GM18858 (cell line): ENCODE data around the gene ITIH4.

Experiments
- ATAC-seq: cut with Tn5 transposase; IDR thresholded peaks from one replicate; pipeline ENCODE4 v1.9.1; 2021; ENCODE audit not compliant: unreplicated experiment

Gene ITIH4

DNA sequence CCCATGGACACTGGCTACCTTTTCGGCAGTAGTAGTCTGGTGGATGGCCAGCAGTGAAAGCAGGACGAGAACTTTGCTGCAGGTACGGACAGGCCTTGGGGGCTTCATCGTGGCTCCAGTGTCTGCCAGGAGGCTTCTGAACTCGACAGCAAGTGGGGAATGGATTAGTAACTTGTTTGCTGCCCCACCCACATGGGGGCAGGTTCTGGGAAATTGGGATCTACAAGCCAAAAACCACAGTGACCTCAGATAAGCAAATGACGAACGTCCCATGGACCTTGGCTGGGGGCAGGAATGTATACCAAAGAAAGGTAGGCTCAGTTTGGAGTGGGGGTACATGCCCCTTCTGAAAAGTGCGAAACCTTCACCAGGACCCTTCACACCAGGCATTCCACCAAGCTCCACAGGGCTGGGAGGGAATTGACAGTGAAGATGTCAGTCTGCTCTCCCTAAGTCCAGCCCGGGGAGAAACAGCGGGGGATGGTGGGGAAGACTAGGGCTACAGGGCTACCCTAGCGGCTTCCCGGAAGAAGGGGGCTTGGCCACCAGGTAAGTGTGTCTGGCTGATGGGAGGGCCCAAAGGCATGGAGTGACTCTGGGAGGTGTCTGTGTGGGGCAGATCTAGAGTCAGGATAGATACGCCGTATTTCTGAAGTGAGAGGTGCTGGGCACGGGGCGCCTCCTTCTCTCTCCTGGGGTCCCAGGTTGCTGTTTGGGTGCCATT lies at the start of gene ITIH4:
Gene ITIH4 (minus strand): TSS at position 138 of the 724 bp plus-strand sequence. CDS start 30 bp downstream, at position 108.
- no peak for ATAC-seq

DNA sequence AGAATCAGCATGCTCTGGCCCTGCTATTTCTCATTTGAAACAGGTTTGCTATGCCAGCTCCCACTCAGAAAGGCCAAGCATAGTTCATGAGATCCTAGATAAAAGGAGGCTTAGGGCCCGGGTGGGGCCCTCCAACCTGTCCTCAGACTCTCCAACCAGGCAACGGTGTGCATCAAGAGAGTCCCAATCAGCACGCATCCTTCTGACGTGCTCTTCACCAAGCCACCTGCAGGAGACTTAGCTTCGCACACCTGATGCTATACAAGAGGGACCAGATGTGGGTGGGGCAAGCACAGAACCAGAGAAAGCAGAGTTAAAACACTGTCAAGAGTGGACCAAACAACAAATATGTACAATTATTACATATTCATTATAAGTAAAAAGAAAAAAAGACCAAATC lies 49.6 kb upstream of the ITIH4 start:
- no peak for ATAC-seq

DNA sequence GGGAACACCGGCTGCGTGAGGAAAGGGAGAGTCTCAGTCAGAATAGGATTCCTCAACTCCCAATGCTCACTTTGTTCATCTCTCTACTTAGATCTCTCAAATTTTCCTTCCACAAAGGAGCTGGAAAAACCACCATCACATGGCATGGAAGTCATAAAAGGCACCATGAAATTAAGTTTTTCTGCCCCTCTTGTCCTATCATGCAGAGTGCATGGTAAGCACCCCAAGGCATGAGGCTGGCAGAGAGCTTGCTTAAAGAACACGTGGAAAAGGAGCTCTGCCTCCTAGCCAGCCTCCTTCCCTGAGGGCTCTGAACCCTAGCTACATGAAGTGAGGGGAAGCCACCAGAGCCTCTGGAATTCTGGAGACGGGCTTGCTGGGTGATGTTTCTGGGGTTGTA lies 49.1 kb upstream of the ITIH4 start:
- no peak for ATAC-seq

DNA sequence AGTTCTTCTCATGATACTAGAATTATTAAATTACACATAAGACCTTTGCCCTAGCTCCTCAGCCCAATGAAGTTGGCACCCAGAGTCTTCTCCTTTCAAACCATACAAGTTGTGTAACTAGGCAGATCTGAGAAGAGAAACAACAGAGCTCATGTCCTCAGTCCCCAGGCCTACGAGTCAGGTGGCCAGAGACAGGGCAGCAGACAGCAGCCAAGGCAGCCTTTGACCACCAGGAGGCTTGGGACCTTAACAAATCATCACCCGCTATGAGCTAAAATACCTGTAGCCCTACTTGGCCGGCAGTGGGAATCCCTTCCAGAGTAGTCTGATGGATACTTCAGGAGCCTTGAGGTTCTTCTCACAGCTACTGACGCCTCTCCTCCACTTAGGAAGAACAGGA lies 48.6 kb upstream of the ITIH4 start:
- no peak for ATAC-seq

DNA sequence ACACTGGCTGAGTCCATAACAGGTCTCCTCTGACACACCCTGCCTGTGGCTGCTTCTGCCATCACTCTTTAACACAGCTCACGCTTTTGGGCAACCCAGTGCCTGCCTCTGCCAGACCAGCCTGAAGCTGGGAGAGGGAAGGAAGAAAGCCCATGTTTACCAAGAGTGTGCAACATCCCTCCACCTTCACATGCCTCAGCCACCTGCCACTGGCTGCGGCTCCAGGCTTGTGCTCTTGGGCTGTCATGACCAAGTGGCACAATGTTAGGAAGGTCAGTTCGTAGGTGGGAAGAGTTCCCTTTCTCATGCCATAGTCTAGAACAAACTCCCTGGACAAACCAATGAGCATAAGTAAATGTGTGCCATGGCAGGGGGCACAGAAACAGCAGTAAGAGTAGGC lies 46.6 kb upstream of the ITIH4 start:
- no peak for ATAC-seq

DNA sequence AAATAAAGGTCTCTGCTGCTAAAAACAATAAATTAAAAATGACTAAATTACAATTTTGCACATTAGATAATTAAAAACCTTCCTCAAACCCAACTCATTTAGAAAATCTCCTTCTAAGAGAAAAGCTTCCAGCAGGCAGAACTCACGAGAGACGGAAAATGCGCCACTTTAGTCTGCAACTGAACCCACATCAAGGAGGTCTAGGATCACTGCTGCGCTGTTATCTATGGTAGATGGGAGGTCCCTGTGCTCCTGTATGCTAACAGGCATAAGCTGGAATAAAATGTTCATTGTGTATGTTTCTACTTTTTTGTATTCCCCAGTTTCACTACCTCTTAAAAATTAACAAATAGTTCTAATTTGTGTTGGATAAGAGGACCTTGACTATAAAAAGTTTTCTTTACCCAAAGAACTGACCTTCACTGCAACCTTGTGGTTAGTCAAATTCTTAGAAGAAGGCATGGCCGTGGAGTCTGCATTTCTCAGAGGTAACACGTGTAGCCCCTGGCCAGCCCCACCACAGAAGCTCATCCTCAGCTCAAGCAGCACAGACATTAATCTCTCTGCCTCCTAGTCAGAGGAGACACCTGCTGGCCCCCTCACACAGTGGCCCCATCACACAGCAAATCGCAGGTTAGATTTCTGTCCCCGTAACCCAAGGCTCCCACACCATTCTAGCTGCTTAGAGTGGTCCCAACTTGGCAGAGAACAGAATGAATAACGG lies 44.6 kb upstream of the ITIH4 start:
- ATAC-seq = no peak

DNA sequence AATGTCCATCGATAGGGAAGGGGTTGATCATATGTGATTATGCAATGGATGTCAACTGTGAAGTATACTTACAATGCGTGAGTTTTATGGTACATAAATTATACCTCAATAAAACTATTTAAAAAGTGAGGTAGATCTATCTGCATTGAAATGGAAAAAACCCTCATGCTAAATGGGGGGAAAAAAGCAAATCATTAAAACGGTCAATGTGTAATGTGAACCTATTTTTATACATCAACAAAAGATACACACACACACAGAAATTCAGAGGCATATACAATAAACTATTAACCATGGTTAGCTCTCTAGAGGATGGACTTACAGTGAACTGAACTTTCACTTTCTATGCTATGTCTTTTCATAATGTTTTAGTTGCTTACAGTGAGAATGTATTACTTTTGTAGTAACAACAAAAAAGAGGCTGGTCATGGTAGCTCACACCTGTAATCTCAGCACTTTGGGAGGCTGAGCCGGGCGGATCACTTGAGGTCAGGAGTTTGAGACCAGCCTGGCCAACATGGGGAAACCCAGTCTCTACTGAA lies 43.8 kb upstream of the ITIH4 start:
- ATAC-seq = no peak

DNA sequence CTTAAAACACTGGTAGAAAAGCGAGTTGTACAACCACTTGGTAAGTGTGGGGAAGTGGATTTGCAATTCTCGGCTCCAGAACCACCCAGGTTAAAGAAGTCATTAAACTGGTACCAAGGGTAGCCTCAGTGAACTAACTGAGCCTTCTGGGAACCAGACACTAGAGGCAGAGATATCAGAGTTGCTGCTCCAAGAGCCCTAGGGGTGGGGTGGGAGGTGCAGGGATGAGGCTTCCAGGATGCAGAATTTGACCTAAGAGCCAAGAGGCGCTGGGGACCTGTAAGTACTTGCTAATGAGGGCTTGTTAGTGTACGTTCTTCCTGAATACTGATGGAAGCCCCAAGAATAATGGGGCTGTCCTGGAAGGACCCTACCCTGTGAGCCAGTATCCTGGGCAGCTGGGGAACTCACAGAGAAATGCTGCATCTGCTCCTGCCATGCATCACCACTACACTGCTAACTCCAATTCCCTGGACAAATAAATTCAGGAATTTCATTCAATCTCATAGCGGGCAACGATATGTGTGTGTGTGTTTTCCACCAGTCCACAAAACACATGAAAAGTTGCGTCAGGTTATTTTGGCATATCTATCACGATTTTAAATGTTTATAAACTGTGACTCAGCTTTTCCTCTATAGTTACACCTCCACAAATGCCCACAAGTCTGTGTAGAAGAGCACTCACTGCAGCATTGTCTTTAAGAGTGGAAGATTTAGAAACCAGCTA lies 43.1 kb upstream of the ITIH4 start:
- ATAC-seq = no peak

DNA sequence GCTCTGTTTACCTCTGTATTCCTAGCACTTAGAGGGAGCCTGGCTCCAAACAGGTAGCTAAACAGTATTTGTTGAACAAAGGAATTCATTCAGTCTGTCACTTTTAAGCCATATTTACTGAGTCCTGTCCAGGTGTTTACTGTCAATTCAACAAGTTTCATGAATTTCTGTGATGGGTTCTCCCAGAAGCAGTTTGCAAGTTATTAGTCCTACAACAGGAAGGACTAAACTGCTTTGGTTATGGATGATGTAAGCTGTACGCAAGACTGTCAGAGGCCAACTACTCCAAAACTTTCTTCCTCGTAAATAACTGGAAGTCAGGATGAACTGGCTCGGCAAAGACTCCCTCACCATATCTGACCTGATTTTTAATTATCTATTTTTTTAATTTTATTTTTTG lies 41.8 kb upstream of the ITIH4 start:
- ATAC-seq = no peak

DNA sequence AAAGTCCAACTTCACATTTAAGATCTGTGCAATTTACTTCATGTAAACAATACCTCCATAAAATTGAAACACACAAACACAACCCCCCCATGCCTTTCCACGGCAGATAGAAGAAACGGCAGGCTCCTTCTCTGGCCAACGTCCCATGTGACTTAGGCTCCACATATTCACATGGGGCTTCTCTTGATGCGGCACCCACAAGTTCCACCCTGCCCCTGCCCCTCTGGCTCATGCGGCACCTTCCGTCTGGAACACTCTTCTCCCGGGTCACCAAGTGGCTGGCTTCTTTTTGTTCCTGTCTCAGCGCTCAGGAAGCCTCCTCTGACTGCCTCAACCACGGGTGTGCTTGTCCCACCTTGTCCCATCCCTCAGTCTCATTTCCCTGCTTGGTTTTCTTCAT lies 41.3 kb upstream of the ITIH4 start:
- no peak for ATAC-seq

DNA sequence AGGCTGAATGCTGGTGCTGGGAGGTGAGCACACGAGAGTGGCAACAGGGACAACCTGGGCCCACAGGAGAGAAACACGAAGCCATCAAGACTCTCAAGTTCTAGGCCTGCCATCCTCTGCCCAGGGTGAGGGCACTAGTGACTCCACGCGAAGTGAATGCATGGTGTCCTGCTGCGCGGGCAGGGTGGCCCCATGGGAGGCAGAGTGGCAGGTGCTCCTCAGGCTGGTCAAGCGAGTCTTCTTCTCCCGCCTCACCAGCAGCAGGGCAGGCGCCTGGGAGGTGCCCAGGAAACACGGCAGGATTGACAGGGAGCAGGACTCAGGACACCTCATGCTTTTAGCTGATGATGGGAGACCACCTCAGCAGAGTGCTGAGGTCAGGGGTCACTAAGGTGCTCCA lies 40.0 kb upstream of the ITIH4 start:
- ATAC-seq = no peak

DNA sequence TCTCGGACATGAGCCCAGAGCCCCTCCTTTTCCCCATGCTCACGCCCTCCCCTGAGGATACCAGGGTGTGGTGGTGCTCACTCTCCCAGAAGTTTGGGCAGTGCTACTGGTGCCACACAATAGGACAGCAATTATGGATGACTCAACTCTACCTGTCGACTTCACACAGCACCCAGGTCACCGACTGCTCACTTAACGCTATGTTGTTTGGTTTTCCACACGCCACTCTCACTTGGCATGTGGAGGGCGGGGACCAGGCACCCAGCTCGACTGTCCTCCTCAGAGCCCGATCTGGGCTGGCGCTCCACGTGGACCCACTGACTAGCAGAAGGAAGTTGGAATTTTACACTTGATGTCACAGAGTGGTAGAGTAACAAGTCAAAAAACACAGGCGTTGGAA lies 36.0 kb upstream of the ITIH4 start:
- no peak for ATAC-seq

DNA sequence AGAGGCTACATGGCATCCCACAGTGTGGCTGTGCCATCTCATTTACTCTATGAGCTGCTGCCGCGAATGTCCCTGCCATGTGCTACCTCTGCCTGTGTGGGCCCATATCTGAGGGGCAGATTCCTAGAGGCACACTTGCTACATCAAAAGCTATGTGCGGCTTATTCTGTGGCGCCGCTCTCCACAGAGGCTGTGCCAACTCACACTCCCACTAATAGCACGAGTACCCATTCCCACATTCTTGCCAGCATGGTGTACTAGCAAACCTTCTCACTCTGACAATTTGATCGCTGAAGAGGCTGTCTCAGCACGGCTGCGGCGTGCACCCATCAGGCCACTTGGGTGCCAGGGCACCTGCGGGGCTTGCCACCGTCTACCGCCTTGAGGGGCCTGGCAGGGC lies 35.5 kb upstream of the ITIH4 start:
- ATAC-seq = no peak

DNA sequence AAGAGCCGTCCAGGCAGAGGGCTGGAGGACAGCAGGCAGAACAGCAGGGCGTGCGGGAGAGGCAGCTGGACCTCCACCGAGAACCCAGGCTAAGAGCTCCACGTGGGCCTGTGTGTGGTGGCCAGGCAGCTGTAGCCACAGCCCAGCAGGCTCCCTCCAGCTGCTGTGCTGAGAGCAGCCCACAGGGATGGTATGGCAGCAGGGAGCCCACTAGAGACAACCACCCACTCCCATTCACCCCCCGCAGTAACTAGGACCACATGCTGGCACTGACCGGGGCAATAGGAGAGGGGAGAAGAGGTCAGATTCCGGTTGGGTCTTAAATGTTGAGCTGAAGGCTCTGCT lies 29.9 kb upstream of the ITIH4 start:
- no peak for ATAC-seq

DNA sequence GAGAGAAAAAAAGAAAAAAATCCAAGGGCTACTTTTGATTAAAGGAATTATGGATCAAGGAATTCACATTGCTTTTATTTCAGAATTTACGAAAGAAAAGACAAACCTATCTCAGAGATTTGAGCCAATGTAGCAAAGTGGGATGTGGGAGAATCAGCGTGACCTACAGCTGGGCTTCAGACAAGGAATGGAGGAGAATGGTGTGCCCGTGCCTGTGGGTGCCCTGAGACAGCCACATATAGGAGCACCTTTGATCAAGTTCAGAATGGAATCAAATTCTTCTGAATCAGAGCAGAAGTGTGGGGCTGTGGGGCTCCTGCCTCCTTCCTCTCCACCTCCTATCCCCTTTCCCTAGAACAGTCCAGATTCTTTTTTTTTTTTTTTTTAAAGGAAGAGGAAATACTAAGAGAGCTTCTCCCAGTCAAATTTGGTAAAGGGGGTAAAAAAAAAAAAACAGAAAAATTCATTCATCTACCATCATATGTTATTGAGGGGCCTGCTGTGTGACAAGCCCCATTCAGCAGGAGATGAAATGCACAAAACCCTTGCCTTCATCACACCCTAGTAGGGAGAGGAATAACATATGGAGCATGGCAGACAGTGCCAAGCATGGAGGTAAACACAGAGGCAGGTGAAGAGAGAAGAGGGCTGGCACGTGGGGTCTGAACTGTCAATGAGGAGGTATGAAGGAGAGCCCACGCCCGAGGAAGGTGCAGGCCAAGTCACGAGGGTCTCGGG lies 29.4 kb upstream of the ITIH4 start:
- ATAC-seq = no peak

DNA sequence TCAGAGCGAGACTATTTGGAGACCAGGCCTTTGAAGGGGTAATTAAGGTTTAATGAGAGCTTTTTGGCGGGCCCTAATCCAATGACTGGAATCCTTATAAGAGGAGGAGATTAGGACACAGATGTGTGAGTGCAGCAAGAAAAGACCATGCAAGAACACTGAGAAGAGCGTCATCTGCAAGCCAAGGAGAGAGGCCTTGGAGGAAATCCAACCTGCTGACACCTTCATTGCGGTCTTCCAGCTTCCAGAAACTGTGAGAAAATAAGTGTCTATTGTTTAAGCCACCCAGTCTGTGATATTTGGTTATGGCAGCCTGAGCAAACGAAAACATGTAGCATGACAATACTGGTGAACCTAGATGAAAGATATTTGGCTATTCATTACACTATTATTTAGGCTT lies 27.4 kb upstream of the ITIH4 start:
- ATAC-seq = no peak

DNA sequence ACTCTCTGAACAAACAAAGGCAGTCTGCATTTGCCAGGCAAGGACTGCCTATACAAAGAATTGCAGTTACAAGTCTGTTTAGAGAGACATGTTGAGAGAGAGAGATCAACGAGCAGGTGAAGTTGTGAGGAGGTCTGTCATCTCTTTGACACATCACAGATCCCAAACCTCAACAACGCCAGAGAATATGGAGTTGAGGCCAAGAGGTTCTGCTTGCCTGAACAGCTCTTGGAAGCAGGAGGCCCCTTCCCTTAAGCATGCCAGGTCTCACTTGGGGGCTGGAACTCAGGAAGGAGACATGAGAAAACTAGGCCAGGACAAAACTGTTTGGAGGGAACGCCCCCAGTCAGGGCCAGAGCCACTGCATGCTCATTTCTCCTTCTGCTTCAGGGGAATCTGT lies 26.7 kb upstream of the ITIH4 start:
- no peak for ATAC-seq

DNA sequence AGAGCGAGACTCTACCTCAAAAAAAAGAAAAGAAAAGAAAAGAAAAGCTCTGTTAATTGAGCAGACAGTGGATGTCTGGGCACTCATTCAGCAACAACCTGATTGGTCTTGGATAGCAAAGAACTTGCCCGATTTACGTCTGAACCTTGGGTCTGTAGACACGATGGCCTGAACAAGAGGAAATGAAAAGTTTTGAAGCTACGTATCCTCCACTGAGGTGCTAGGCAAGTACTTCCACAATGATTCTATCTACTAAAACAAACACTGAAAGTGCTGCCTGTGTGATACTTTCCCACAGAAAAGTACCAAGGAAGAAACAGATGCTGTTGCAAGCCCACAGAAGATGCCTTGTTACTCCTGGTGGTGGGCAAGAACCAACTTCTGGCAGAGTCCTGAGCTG lies 26.2 kb upstream of the ITIH4 start:
- ATAC-seq = no peak

DNA sequence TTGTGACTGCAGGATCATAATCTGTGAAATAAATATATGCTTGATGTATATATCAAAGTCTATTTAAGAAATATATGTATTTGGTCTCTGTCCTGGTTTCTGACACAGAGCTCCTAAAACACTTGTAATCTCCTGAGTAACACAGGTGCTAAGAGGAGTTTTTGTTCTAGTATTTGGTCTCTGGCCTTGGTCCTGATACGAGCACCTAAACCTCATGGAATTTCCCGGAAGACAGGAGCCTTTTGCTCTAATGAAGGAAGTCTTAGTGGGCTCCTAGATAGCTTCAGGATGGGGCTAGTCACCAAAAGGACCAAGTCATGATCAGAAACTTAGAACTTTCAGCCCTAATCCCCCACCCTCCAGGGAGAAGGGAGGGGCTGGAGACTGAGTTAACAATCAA lies 23.5 kb upstream of the ITIH4 start:
- ATAC-seq = no peak

DNA sequence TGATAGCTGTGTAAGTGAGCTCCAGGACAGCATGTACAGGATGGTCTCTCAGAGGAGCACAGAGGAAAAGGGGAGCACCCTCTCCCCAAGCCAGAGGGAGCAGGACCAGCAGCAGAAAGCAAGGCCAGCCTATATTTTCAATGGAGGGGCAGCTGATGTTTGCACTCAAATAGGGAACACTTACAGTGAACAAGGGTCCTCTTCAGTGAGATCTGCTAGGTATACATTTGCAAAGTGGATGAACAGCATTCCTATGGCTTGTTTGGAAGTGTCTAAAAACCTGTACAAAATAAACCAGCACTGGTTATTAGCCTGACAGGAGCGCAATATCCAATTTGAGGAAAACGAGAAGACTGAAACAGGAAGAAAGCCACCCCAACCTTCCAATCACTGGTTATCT lies 21.9 kb upstream of the ITIH4 start:
- no peak for ATAC-seq

DNA sequence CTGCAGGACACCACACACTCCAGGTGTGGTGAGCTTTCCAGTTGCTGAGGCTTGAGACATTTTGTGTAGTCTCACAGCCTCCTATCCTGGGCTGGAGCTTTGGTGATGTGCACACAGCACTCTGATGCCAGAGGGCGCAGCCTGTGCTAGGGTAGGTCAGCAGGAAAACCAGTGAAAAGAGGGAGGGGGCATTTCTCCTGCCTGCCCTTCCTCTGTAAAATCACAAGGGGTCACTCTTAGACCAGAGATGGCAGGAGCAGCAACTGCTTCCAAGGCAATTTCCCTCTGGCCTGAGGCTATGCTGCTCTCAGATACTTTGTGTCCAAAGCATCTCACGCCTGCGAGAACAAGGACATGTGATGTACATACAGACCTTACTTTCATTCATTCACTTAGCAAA lies 20.9 kb upstream of the ITIH4 start:
- ATAC-seq = no peak
